ENCODE measurements around the gene SND1. TPM values are rescaled to one million over a fixed set of nuclear protein-coding genes. Genes with fewer than 3 reads are reported as not detected.

The SND1 gene
- total RNA-seq, 1 experiment from 2014 or later, result 274 TPM

DNA sequence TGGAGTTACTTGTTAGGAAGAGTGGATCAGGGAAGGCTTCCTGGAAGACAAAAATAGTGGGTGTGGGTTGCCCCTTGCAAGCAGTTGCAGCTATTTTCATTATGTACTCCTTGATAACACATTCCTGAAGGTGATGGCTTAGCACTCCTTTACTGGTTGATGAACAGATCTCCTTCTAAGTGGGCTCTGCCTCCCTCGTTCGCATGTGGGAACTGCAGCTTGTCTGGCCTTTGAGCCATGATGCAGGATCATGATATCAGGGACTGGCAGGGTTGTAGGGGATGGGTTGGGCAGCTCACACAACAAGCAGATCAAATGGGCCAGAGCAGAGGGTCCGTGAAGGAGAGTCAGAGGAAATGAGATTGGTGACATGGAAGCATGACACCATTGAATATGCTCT, 408.0 kb downstream of the SND1 start:
- TF ChIP-seq, protein P1, sequence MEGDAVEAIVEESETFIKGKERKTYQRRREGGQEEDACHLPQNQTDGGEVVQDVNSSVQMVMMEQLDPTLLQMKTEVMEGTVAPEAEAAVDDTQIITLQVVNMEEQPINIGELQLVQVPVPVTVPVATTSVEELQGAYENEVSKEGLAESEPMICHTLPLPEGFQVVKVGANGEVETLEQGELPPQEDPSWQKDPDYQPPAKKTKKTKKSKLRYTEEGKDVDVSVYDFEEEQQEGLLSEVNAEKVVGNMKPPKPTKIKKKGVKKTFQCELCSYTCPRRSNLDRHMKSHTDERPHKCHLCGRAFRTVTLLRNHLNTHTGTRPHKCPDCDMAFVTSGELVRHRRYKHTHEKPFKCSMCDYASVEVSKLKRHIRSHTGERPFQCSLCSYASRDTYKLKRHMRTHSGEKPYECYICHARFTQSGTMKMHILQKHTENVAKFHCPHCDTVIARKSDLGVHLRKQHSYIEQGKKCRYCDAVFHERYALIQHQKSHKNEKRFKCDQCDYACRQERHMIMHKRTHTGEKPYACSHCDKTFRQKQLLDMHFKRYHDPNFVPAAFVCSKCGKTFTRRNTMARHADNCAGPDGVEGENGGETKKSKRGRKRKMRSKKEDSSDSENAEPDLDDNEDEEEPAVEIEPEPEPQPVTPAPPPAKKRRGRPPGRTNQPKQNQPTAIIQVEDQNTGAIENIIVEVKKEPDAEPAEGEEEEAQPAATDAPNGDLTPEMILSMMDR (IDR thresholded peaks at IDR 0.05; ENCODE audit: insufficient read depth in 1 of 2, low read depth in 1 of 2, low read length in 1 of 2, severe bottlenecking in 1 of 2, unreplicated experiment in 1 of 2), result no peak
- Histone ChIP-seq H3K9me3 (no peaks in the 10 kb centered on the region), H3K27me3 (replicated peaks; ENCODE audit: control insufficient read depth, insufficient read depth, low read length) (no peaks in the 10 kb centered on the region), H3K36me3 (ENCODE audit: control insufficient read depth, insufficient read depth, low read length) (no peaks in the 10 kb centered on the region; the same call in 1 of the 2 replicates), H3K4me1 (no peaks in the 10 kb centered on the region), H3K4me3 (ENCODE audit: low read depth, low read length) (no peak overlapping the region)
- Mint-ChIP-seq H3K27ac (ENCODE audit: unreplicated experiment) (no peak overlapping the region), H3K4me1 (ENCODE audit: low read depth, unreplicated experiment) (no peaks in the 10 kb centered on the region), H3K4me3 (ENCODE audit: unreplicated experiment) (no peak overlapping the region), H3K9me3 (ENCODE audit: unreplicated experiment) (no peaks in the 10 kb centered on the region), H3K27me3 (ENCODE audit: insufficient read depth, unreplicated experiment) (no peaks in the 10 kb centered on the region), H3K36me3 (ENCODE audit: insufficient read depth, unreplicated experiment) (peaks cover 31% of the 10 kb centered on the region)
- intact Hi-C loops (cut with micrococcal nuclease; ENCODE audit: unreplicated experiment), result no loop called here
- DNase-seq, result no peak
- no TSS peak for BruUV-seq (replicated peaks)
- ChIA-PET CTCF (no interaction called here), POLR2A (no interaction called here)

DNA sequence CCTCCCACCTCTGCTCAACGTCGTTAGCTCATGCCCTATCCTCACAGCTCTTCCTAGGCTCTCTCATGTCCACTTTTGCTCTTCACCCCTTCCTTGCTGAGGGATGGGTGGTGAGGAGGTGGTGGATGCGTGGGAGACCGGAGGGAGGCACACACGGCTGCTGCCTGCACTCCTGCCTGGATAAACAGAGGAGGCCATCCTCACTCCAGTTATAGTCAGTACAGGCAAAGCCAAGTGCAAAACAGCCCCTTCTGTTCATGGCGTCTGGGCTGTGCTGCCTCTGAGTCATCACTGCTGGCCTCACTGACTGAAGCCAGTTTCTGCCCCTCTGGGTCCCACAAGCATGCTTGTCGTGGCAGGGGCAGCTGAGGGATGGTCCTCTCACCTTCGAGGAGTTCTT, 411.1 kb downstream of the SND1 start:
- Mint-ChIP-seq H3K9me3 (ENCODE audit: unreplicated experiment) (no peaks in the 10 kb centered on the region), H3K4me3 (ENCODE audit: unreplicated experiment) (no peak overlapping the region), H3K4me1 (ENCODE audit: low read depth, unreplicated experiment) (no peaks in the 10 kb centered on the region), H3K27me3 (ENCODE audit: insufficient read depth, unreplicated experiment) (no peaks in the 10 kb centered on the region), H3K36me3 (ENCODE audit: insufficient read depth, unreplicated experiment) (peaks cover 44% of the 10 kb centered on the region), H3K27ac (ENCODE audit: unreplicated experiment) (no peak overlapping the region)
- Histone ChIP-seq H3K9me3 (no peaks in the 10 kb centered on the region), H3K4me1 (no peaks in the 10 kb centered on the region), H3K27me3 (replicated peaks; ENCODE audit: control insufficient read depth, insufficient read depth, low read length) (no peaks in the 10 kb centered on the region), H3K4me3 (ENCODE audit: low read depth, low read length) (no peak overlapping the region), H3K36me3 (ENCODE audit: control insufficient read depth, insufficient read depth, low read length) (no peaks in the 10 kb centered on the region; the same call in 1 of the 2 replicates)
- POLR2A ChIA-PET, result no interaction called here
- CTCF ChIA-PET, result no interaction called here
- DNase-seq, result no peak
- BruUV-seq (replicated peaks), result no TSS peak
- intact Hi-C loops (cut with micrococcal nuclease; ENCODE audit: unreplicated experiment), result no loop called here
- TF ChIP-seq, protein P1 (IDR thresholded peaks at IDR 0.05; ENCODE audit: insufficient read depth in 1 of 2, low read depth in 1 of 2, low read length in 1 of 2, severe bottlenecking in 1 of 2, unreplicated experiment in 1 of 2), result no peak

DNA sequence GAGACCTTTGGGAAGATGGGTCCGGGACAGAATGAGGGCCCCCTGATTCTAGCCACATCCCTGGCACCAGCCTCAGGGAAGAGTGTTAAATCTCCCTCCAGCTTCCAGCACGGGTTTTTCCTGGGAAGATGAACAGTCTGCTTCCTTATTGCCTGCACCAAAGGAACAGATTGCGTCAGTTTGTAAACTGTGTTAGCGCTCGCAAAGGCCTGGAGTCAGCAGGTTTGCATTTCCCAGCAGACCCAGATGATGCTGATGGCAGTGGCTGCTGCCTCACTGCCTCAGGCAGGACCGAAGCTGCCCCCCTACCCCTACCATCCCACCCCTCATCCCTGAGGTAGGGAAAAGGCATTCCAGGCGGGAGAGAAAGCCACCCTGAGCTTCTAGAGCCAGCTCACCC, 413.9 kb downstream of the SND1 start:
- BruUV-seq (replicated peaks), result no TSS peak
- TF ChIP-seq, protein P1 (IDR thresholded peaks at IDR 0.05; ENCODE audit: insufficient read depth in 1 of 2, low read depth in 1 of 2, low read length in 1 of 2, severe bottlenecking in 1 of 2, unreplicated experiment in 1 of 2), result no peak
- Histone ChIP-seq H3K36me3 (ENCODE audit: control insufficient read depth, insufficient read depth, low read length) (no peaks in the 10 kb centered on the region; the same call in 1 of the 2 replicates), H3K4me1 (no peaks in the 10 kb centered on the region), H3K9me3 (no peaks in the 10 kb centered on the region), H3K27me3 (replicated peaks; ENCODE audit: control insufficient read depth, insufficient read depth, low read length) (no peaks in the 10 kb centered on the region), H3K4me3 (ENCODE audit: low read depth, low read length) (no peak overlapping the region)
- DNase-seq, result no peak
- ChIA-PET POLR2A (no interaction called here), CTCF (no interaction called here)
- H3K27me3 Mint-ChIP-seq (ENCODE audit: insufficient read depth, unreplicated experiment), result no peaks in the 10 kb centered on the region
- intact Hi-C loops (cut with micrococcal nuclease; ENCODE audit: unreplicated experiment), result no loop called here
- no peak overlapping the region for H3K27ac Mint-ChIP-seq (ENCODE audit: unreplicated experiment)
- peaks cover 34% of the 10 kb centered on the region for H3K36me3 Mint-ChIP-seq (ENCODE audit: insufficient read depth, unreplicated experiment)
- H3K4me3 Mint-ChIP-seq (ENCODE audit: unreplicated experiment), result no peak overlapping the region
- no peaks in the 10 kb centered on the region for H3K9me3 Mint-ChIP-seq (ENCODE audit: unreplicated experiment)
- no peaks in the 10 kb centered on the region for H3K4me1 Mint-ChIP-seq (ENCODE audit: low read depth, unreplicated experiment)
